ENCODE data around the gene GALNT16. TPM values are rescaled to one million over a fixed set of nuclear protein-coding genes. Genes with fewer than 3 reads are reported as not detected.

Gene GALNT16
- total RNA-seq, 3 donors from 2014 or later, result 0.87 to 6.4 (median 1.8) TPM

GRCh38 chr14:69316449-69317101 lies 56.6 kb downstream of the GALNT16 start:
- ATAC-seq (no peak), DNase-seq (no peak)
- Histone ChIP-seq H3K4me1 (ENCODE audit: low read depth) (peaks cover 7% of the 10 kb centered on the region), H3K4me3 (no peak overlapping the region), H3K9me3 (no peaks in the 10 kb centered on the region), H3K36me3 (ENCODE audit: low read depth) (no peaks in the 10 kb centered on the region)
- TF ChIP-seq CTCF (IDR thresholded peaks at IDR 0.05), result no peak
- intact Hi-C loops (cut with DNase I, micrococcal nuclease), result no loop called here

- ATAC-seq (peak; percentile 61), DNase-seq (peak in 1 of 3 donors; percentile 33)
- Histone ChIP-seq H3K36me3 (ENCODE audit: low read depth) (no peaks in the 10 kb centered on the region), H3K9me3 (no peaks in the 10 kb centered on the region), H3K4me3 (no peak overlapping the region), H3K4me1 (ENCODE audit: low read depth) (peaks cover 7% of the 10 kb centered on the region)
- intact Hi-C loops (cut with DNase I, micrococcal nuclease), result no loop called here
- no peak for TF ChIP-seq CTCF (IDR thresholded peaks at IDR 0.05)
Observed at GRCh38 chr14:69317102-69317755, 57.3 kb downstream of the GALNT16 start.

- no peak for TF ChIP-seq CTCF (IDR thresholded peaks at IDR 0.05)
- ATAC-seq (no peak), DNase-seq (peak in 1 of 3 donors; percentile 21)
- Histone ChIP-seq H3K4me1 (ENCODE audit: low read depth) (peaks cover 7% of the 10 kb centered on the region), H3K36me3 (ENCODE audit: low read depth) (no peaks in the 10 kb centered on the region), H3K9me3 (no peaks in the 10 kb centered on the region), H3K4me3 (no peak overlapping the region)
- intact Hi-C loops (cut with DNase I, micrococcal nuclease), result no loop called here
Observed at GRCh38 chr14:69317780-69318179, 57.8 kb downstream of the GALNT16 start.

- no peak for TF ChIP-seq CTCF (IDR thresholded peaks at IDR 0.05)
- intact Hi-C loops (cut with DNase I, micrococcal nuclease), result no loop called here
- H3K4me1 ChIP-seq (ENCODE audit: low read depth), result peaks cover 7% of the 10 kb centered on the region
- ATAC-seq, result no peak
- DNase-seq, result no peak
- no peak overlapping the region for H3K4me3 ChIP-seq
- no peaks in the 10 kb centered on the region for H3K9me3 ChIP-seq
- H3K36me3 ChIP-seq (ENCODE audit: low read depth), result no peaks in the 10 kb centered on the region
Observed at GRCh38 chr14:69318241-69318640, 58.3 kb downstream of the GALNT16 start.

GRCh38 chr14:69318901-69319475 lies 59.0 kb downstream of the GALNT16 start:
- Histone ChIP-seq H3K36me3 (ENCODE audit: low read depth) (no peaks in the 10 kb centered on the region), H3K9me3 (no peaks in the 10 kb centered on the region), H3K4me1 (ENCODE audit: low read depth) (peaks cover 7% of the 10 kb centered on the region), H3K4me3 (no peak overlapping the region)
- intact Hi-C loops (cut with DNase I, micrococcal nuclease), result no loop called here
- ATAC-seq (no peak), DNase-seq (no peak)
- TF ChIP-seq CTCF (IDR thresholded peaks at IDR 0.05), result no peak
